CD14-positive monocyte (primary cell): ENCODE measurements around the gene TDP1. TPM values are rescaled to one million over a fixed set of nuclear protein-coding genes. Genes with fewer than 3 reads are reported as not detected.

Experiments used
- DNase-seq, 3 donors: peaks; one replicate each; pipeline ENCODE4 v3.0.0-alpha.2; 2011 to 2022
- H2AFZ ChIP-seq: 2 replicates; pipeline ENCODE4 v1.6.0; 2012; ENCODE audit warnings: mild to moderate bottlenecking, low read depth, low read length, inconsistent platforms; ENCODE audit not compliant: insufficient read depth, poor library complexity, severe bottlenecking
- H3K27ac ChIP-seq, 2 donors: 1 replicate in 1 of 2; 2 replicates in 1 of 2; pipeline ENCODE4 v1.5.1; 2012 to 2013; ENCODE audit warnings: low read length in 2 of 2, control low read depth in 1 of 2, inconsistent platforms in 1 of 2, low read depth in 1 of 2, mild to moderate bottlenecking in 1 of 2
- H3K27me3 ChIP-seq, 2 donors: one replicate each; pipeline versions ENCODE4 v1.6.0 to v1.6.1; 2011 to 2013; ENCODE audit warnings: low read length in 2 of 2; ENCODE audit not compliant: control insufficient read depth in 2 of 2, insufficient read depth in 2 of 2
- H3K36me3 ChIP-seq, 2 donors: replicated peaks in 1 of 2; 1 replicate in 1 of 2; 2 replicates in 1 of 2; pipeline versions ENCODE4 v1.5.1 to v1.6.1; 2012 to 2013; ENCODE audit warnings: low read length in 2 of 2, control low read depth in 1 of 2, inconsistent platforms in 1 of 2, mild to moderate bottlenecking in 1 of 2; ENCODE audit not compliant: insufficient read depth in 2 of 2, control insufficient read depth in 1 of 2
- H3K4me1 ChIP-seq, 2 donors: 1 replicate in 1 of 2; 2 replicates in 1 of 2; pipeline versions ENCODE4 v1.5.1 to v1.6.1; 2012 to 2013; ENCODE audit warnings: low read length in 2 of 2, control low read depth in 1 of 2, inconsistent platforms in 1 of 2, mild to moderate bottlenecking in 1 of 2, moderate library complexity in 1 of 2; ENCODE audit not compliant: insufficient read depth in 2 of 2, control insufficient read depth in 1 of 2
- H3K4me2 ChIP-seq: replicated peaks from 2 replicates; pipeline ENCODE3; 2012; ENCODE audit warnings: low read length, moderate library complexity, mild to moderate bottlenecking; ENCODE audit not compliant: poor library complexity, severe bottlenecking; ENCODE audit errors: extremely low read depth
- H3K4me3 ChIP-seq, 3 experiments: fragments of 200-600 bp in 1 of 3; sonication (generic) in 1 of 3; replicated peaks in 1 of 3; 1 replicate in 2 of 3; 2 replicates in 1 of 3; pipeline ENCODE4 v1.5.1; 2011 to 2013; ENCODE audit warnings: low read length in 3 of 3, mild to moderate bottlenecking in 3 of 3, control low read depth in 2 of 3, low read depth in 2 of 3, inconsistent platforms in 1 of 3, moderate library complexity in 1 of 3
- H3K79me2 ChIP-seq: 2 replicates; pipeline ENCODE4 v1.6.0; 2012; ENCODE audit warnings: mild to moderate bottlenecking, control low read depth, inconsistent platforms, low read length, moderate library complexity; ENCODE audit not compliant: insufficient read depth
- H3K9ac ChIP-seq: 2 replicates; pipeline ENCODE4 v1.6.0; 2017; ENCODE audit warnings: low read length, mild to moderate bottlenecking; ENCODE audit not compliant: insufficient read depth, poor library complexity, severe bottlenecking
- H3K9me3 ChIP-seq, 2 donors: replicated peaks in 1 of 2; 1 replicate in 1 of 2; 2 replicates in 1 of 2; pipeline versions ENCODE4 v1.5.1 to v1.6.1; 2012 to 2013; ENCODE audit warnings: low read length in 2 of 2, control low read depth in 1 of 2; ENCODE audit not compliant: control insufficient read depth in 1 of 2, insufficient read depth in 1 of 2
- H4K20me1 ChIP-seq: 2 replicates; pipeline ENCODE4 v1.6.0; 2012; ENCODE audit warnings: mild to moderate bottlenecking, low read length, control low read depth, moderate library complexity; ENCODE audit not compliant: insufficient read depth
- H3K27ac Mint-ChIP-seq, 7 donors: one replicate each; pipeline ENCODE4 v1.8.0; 2020; ENCODE audit warnings: mild to moderate bottlenecking in 7 of 7, mixed read lengths in 7 of 7, moderate library complexity in 6 of 7, inconsistent platforms in 2 of 7
- H3K27me3 Mint-ChIP-seq, 3 donors: one replicate each; pipeline ENCODE4 v1.8.0; 2021 to 2022; ENCODE audit warnings: low read depth in 3 of 3, mild to moderate bottlenecking in 3 of 3, mixed read lengths in 3 of 3, moderate library complexity in 3 of 3, inconsistent platforms in 1 of 3
- H3K36me3 Mint-ChIP-seq, 2 donors: one replicate each; pipeline ENCODE4 v1.8.0; 2020; ENCODE audit warnings: mixed read lengths in 2 of 2, inconsistent platforms in 1 of 2, mild to moderate bottlenecking in 1 of 2
- H3K4me1 Mint-ChIP-seq: one replicate; pipeline ENCODE4 v1.8.0; 2020; ENCODE audit warnings: mild to moderate bottlenecking, mixed read lengths
- H3K4me3 Mint-ChIP-seq, 2 donors: one replicate each; pipeline ENCODE4 v1.8.0; 2020; ENCODE audit warnings: mild to moderate bottlenecking in 2 of 2, mixed read lengths in 2 of 2, moderate library complexity in 1 of 2
- H3K9me3 Mint-ChIP-seq, 7 donors: one replicate each; pipeline ENCODE4 v1.8.0; 2020 to 2022; ENCODE audit warnings: mixed read lengths in 7 of 7, mild to moderate bottlenecking in 6 of 7, moderate library complexity in 6 of 7, inconsistent platforms in 2 of 7
- WGBS: methylation state at CpG from one replicate; pipeline ENCODE4 v1.1.5; 2013; ENCODE audit warnings: missing lambda C conversion rate; ENCODE audit not compliant: insufficient coverage; 5-methylcytosine and 5-hydroxymethylcytosine counted together
- intact Hi-C, 2 donors: fragments of 100-400 bp; cut with micrococcal nuclease; formaldehyde crosslinking; loops; one replicate each; pipeline versions ENCODE4 v1.15.0 to v1.15.1; 2023
- polyA plus RNA-seq, 3 donors: library from polyadenylated mRNA; depleted of rRNA in 1 of 3; unstranded in 2 of 3; stranded (reverse) in 1 of 3; fragments of 300-500 nt in 2 of 3; fragments of >200 nt in 1 of 3; fragmentation: Illumina TruSeq in 2 of 3; gene quantifications; 1 replicate in 2 of 3; 2 replicates in 1 of 3; pipeline ENCODE4 v1.2.3, GENCODE V29; 2012 to 2021
- TF ChIP-seq, protein P1 (sequence below): fragments of 200-600 bp; IDR thresholded peaks from one replicate; pipeline ENCODE4 v1.8.0; 2022; ENCODE audit warnings: antibody characterized with exemption, mild to moderate bottlenecking

TDP1 gene
- polyA plus RNA-seq, 3 donors, result 9.2 to 13.4 (median 10.6) TPM

DNA sequence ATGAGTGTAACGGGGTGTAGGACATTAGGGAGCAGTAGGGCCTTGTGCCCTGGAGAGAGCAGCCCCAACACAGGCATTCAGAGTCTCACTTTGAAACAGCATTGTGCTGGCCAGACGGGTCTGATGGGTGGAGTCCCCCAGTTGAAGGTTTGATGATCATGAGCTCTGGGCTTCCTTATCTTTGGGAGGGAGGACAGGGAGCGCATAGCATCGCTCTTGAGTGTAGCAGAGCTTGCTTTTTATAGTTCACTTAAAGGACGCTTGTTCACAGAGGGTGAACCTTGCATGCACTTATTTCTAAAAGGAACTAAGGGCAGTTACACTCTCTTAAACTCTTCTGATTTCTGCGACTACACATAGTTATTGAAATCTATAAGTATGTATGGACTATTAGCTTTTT, 116.6 kb downstream of the TDP1 start:
- intact Hi-C loops, result no loop called here
- Histone ChIP-seq H3K9me3 (no peaks in the 10 kb centered on the region), H3K27ac (no peak overlapping the region), H3K4me3 (no peak overlapping the region), H3K36me3 (no peaks in the 10 kb centered on the region), H3K4me1 (no peaks in the 10 kb centered on the region), H3K79me2 (no peaks in the 10 kb centered on the region), H4K20me1 (peaks cover 33% of the 10 kb centered on the region), H2AFZ (no peak overlapping the region), H3K4me2 (no peak overlapping the region), H3K27me3 (peaks cover 12 to 44% of the 10 kb centered on the region in 2 donors), H3K9ac (no peak overlapping the region)
- TF ChIP-seq, protein P1, sequence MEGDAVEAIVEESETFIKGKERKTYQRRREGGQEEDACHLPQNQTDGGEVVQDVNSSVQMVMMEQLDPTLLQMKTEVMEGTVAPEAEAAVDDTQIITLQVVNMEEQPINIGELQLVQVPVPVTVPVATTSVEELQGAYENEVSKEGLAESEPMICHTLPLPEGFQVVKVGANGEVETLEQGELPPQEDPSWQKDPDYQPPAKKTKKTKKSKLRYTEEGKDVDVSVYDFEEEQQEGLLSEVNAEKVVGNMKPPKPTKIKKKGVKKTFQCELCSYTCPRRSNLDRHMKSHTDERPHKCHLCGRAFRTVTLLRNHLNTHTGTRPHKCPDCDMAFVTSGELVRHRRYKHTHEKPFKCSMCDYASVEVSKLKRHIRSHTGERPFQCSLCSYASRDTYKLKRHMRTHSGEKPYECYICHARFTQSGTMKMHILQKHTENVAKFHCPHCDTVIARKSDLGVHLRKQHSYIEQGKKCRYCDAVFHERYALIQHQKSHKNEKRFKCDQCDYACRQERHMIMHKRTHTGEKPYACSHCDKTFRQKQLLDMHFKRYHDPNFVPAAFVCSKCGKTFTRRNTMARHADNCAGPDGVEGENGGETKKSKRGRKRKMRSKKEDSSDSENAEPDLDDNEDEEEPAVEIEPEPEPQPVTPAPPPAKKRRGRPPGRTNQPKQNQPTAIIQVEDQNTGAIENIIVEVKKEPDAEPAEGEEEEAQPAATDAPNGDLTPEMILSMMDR, result no peak
- WGBS, result 94% methylated on average over 3 of the region's 6 CpGs
- H3K36me3 Mint-ChIP-seq, result peaks cover 7 to 12% of the 10 kb centered on the region in 2 donors
- no peak overlapping the region for H3K4me3 Mint-ChIP-seq
- H3K27me3 Mint-ChIP-seq, result peaks cover 22 to 47% (median 46%) of the 10 kb centered on the region in 3 donors
- peaks cover 5% of the 10 kb centered on the region for H3K4me1 Mint-ChIP-seq
- no peak for DNase-seq
- H3K27ac Mint-ChIP-seq, result no peak overlapping the region
- H3K9me3 Mint-ChIP-seq, result no peaks in the 10 kb centered on the region

- H3K27me3 Mint-ChIP-seq, result peaks cover 18 to 33% (median 24%) of the 10 kb centered on the region in 3 donors
Measured at GRCh38 chr14:90079576-90079975, 123.8 kb downstream of the TDP1 start.

More at GRCh38 chr14:90079576-90079975, 123.8 kb downstream of the TDP1 start:
- H3K36me3 ChIP-seq, result no peaks in the 10 kb centered on the region
- peaks cover 7% of the 10 kb centered on the region for H4K20me1 ChIP-seq
- no peak overlapping the region for H3K9ac ChIP-seq
- H3K9me3 ChIP-seq, result no peaks in the 10 kb centered on the region
- Mint-ChIP-seq H3K4me1 (peaks cover 20% of the 10 kb centered on the region), H3K9me3 (peaks cover 0 to 7% (median 3%) of the 10 kb centered on the region in 7 donors), H3K4me3 (peak overlapping the region in 1 of 2 donors; percentile 36), H3K36me3 (peaks cover 3 to 11% of the 10 kb centered on the region in 2 donors), H3K27ac (peak overlapping the region in 1 of 7 donors; percentile 50)
- peaks cover 7 to 18% of the 10 kb centered on the region in 2 donors for H3K27me3 ChIP-seq
- TF ChIP-seq, protein P1, result no peak
- H3K4me2 ChIP-seq, result no peak overlapping the region
- H3K27ac ChIP-seq, result no peak overlapping the region
- no peaks in the 10 kb centered on the region for H3K79me2 ChIP-seq
- no peaks in the 10 kb centered on the region for H3K4me1 ChIP-seq
- no peak for DNase-seq
- no peak overlapping the region for H2AFZ ChIP-seq
- intact Hi-C loops, result no loop called here
- 88% methylated on average over 2 of the region's 2 CpGs for WGBS
- no peak overlapping the region for H3K4me3 ChIP-seq
